A549 (cell line): ENCODE results near the gene ASB16. TPM values are rescaled to one million over a fixed set of nuclear protein-coding genes. Genes with fewer than 3 reads are reported as not detected.
"Not testable (repeated sequence)": the region's sequence is repeated elsewhere in the genome, so short reads cannot be mapped to it uniquely, and the experiment has no call there.

ENCODE experiments used
- ATAC-seq, 2 experiments: fragments of 200-7000 bp in 1 of 2; fragments of >200 bp in 1 of 2; cut with Nextera tagmentation in 1 of 2; cut with Tn5 transposase in 1 of 2; 3 replicates each; pipeline versions ENCODE4 v1.8.0 to v1.9.1; 2018 to 2020; ENCODE audit warnings: mild to moderate bottlenecking in 1 of 2, moderate library complexity in 1 of 2
- CTCF ChIA-PET: fragments of 300-600 bp; sonication (Branson Sonifier 250); formaldehyde crosslinking; extraction: SDS; loops from one replicate; lab custom pipeline; 2021; ENCODE audit warnings: antibody characterized with exemption, inconsistent platforms; lab: Yijun Ruan, JAX
- POLR2A ChIA-PET: fragments of 350-600 bp; formaldehyde crosslinking; extraction: SDS; loops from one replicate; lab custom pipeline; 2021; ENCODE audit warnings: antibody characterized with exemption, inconsistent platforms; lab: Yijun Ruan, JAX
- DNase-seq, 2 experiments: peaks; one replicate each; pipeline versions ENCODE4 v3.0.0 to v3.0.0-alpha.2; 2011 to 2016; ENCODE audit warnings: low read depth in 1 of 2, low spot score in 1 of 2
- FAIRE-seq: peaks from 2 replicates; lab custom pipeline; 2011; peaks lifted over from hg19 to GRCh38; lab: Jason Lieb, UNC
- H3K27ac ChIP-seq, 2 experiments: fragments of >200 bp; sonication (Bioruptor Twin); formaldehyde crosslinking; 3 replicates each; pipeline ENCODE4 v1.5.1; 2016 to 2017
- H3K4me1 ChIP-seq: fragments of >200 bp; sonication (Bioruptor Twin); formaldehyde crosslinking; 3 replicates; pipeline ENCODE4 v1.6.1; 2016
- H3K4me2 ChIP-seq: fragments of >200 bp; sonication (Bioruptor Twin); formaldehyde crosslinking; 3 replicates; pipeline ENCODE4 v1.6.1; 2016
- H3K4me3 ChIP-seq: fragments of >200 bp; sonication (Bioruptor Twin); formaldehyde crosslinking; 3 replicates; pipeline ENCODE4 v1.5.1; 2016
- H3K9me3 ChIP-seq: fragments of >200 bp; sonication (Bioruptor Twin); formaldehyde crosslinking; 3 replicates; pipeline ENCODE4 v1.6.1; 2016
- ATOH8 ChIP-seq: fragments of 250-450 bp; sonication (Bioruptor Pico); IDR thresholded peaks from 2 replicates; pipeline ENCODE4 v1.5.0; 2020; ENCODE audit warnings: low read depth, mild to moderate bottlenecking, moderate library complexity
- CEBPB ChIP-seq, 2 experiments: fragments of >200 bp in 1 of 2; sonication (Bioruptor Twin) in 1 of 2; formaldehyde crosslinking in 1 of 2; IDR thresholded peaks; 2 replicates each; pipeline ENCODE4 v1.6.1; 2012 to 2016
- E2F6 ChIP-seq: IDR thresholded peaks from 2 replicates; pipeline ENCODE4 v1.6.1; 2012; ENCODE audit warnings: low read depth, borderline replicate concordance
- EHF ChIP-seq: fragments of 250-450 bp; sonication (Bioruptor Pico); IDR thresholded peaks from 2 replicates; pipeline ENCODE4 v1.5.0; 2020; ENCODE audit warnings: mild to moderate bottlenecking
- EP300 ChIP-seq, 2 experiments: fragments of >200 bp; sonication (Bioruptor Twin); formaldehyde crosslinking; IDR thresholded peaks; 2 replicates in 1 of 2; 3 replicates in 1 of 2; pipeline ENCODE4 v1.6.1; 2016 to 2017
- ESRRA ChIP-seq: fragments of 150-350 bp; IDR thresholded peaks from 2 replicates; pipeline ENCODE4 v1.6.1; 2014; ENCODE audit warnings: mild to moderate bottlenecking, low read length, borderline replicate concordance
- FOSB ChIP-seq: fragments of 250-450 bp; sonication (Bioruptor Pico); IDR thresholded peaks from 2 replicates; pipeline ENCODE4 v1.5.0; 2020; ENCODE audit warnings: mild to moderate bottlenecking, moderate library complexity
- HES2 ChIP-seq: fragments of >200 bp; sonication (Bioruptor Twin); formaldehyde crosslinking; IDR thresholded peaks from 2 replicates; pipeline ENCODE4 v1.6.1; 2016
- HEYL ChIP-seq: fragments of 250-450 bp; sonication (Bioruptor Pico); IDR thresholded peaks from 2 replicates; pipeline ENCODE4 v1.8.0; 2021; ENCODE audit warnings: mild to moderate bottlenecking, moderate library complexity
- HOXA7 ChIP-seq: fragments of 250-450 bp; sonication (Bioruptor Pico); IDR thresholded peaks from 2 replicates; pipeline ENCODE4 v1.5.0; 2020; ENCODE audit warnings: mild to moderate bottlenecking, moderate library complexity
- HOXB13 ChIP-seq: fragments of 250-450 bp; sonication (Bioruptor Pico); IDR thresholded peaks from 2 replicates; pipeline ENCODE4 v1.5.0; 2020; ENCODE audit warnings: low read depth, mild to moderate bottlenecking, moderate library complexity
- JUN ChIP-seq, 2 experiments: fragments of >200 bp; sonication (Bioruptor Twin); formaldehyde crosslinking; IDR thresholded peaks; 2 replicates in 1 of 2; 3 replicates in 1 of 2; pipeline ENCODE4 v1.6.1; 2016 to 2017
- KDM1A ChIP-seq: fragments of 200-600 bp; sonication (generic); IDR thresholded peaks from 2 replicates; pipeline ENCODE4 v1.6.1; 2016; ENCODE audit warnings: low read depth, mild to moderate bottlenecking
- MAFK ChIP-seq: fragments of 450-650 bp; IDR thresholded peaks from 2 replicates; pipeline ENCODE4 v1.6.1; 2014; ENCODE audit not compliant: partially characterized antibody
- MAX ChIP-seq: IDR thresholded peaks from 2 replicates; pipeline ENCODE4 v1.6.1; 2012
- NPAS2 ChIP-seq: fragments of 250-450 bp; sonication (Bioruptor Pico); IDR thresholded peaks from 2 replicates; pipeline ENCODE4 v1.8.0; 2022; ENCODE audit warnings: mild to moderate bottlenecking, moderate library complexity, borderline replicate concordance
- RARB ChIP-seq: fragments of 250-450 bp; sonication (Bioruptor Pico); IDR thresholded peaks from 2 replicates; pipeline ENCODE4 v1.8.0; 2021; ENCODE audit warnings: mild to moderate bottlenecking, moderate library complexity
- RCOR1 ChIP-seq: fragments of 150-350 bp; IDR thresholded peaks from 2 replicates; pipeline ENCODE4 v1.6.1; 2014; ENCODE audit warnings: antibody characterized with exemption, low read length, low read depth
- RNF2 ChIP-seq: fragments of 200-600 bp; sonication (generic); IDR thresholded peaks from 2 replicates; pipeline ENCODE4 v1.6.1; 2016; ENCODE audit warnings: low read depth, mild to moderate bottlenecking, antibody characterized with exemption, moderate library complexity, borderline replicate concordance
- SREBF2 ChIP-seq: fragments of 450-650 bp; IDR thresholded peaks from 2 replicates; pipeline ENCODE4 v1.6.1; 2014; ENCODE audit warnings: mild to moderate bottlenecking, moderate library complexity
- TP53 ChIP-seq: fragments of 250-450 bp; sonication (Bioruptor Pico); IDR thresholded peaks from 2 replicates; pipeline ENCODE4 v1.5.0; 2021; ENCODE audit warnings: mild to moderate bottlenecking, moderate library complexity
- ZSCAN20 ChIP-seq: fragments of 250-450 bp; sonication (Bioruptor Pico); IDR thresholded peaks from 2 replicates; pipeline ENCODE4 v1.8.0; 2022; ENCODE audit warnings: mild to moderate bottlenecking, moderate library complexity
- WGBS: methylation state at CpG from one replicate; pipeline ENCODE4 v1.1.6; 2017; ENCODE audit errors: missing lambda C conversion rate; 5-methylcytosine and 5-hydroxymethylcytosine counted together
- polyA plus RNA-seq, 4 experiments: library from polyadenylated mRNA; depleted of rRNA in 3 of 4; stranded (reverse); fragments of >200 nt; fragmentation: RNase III in 1 of 4; extraction: RNeasy Plus Mini Kit Qiagen cat#74134 plus additional on column Dnase treatment in 1 of 4; gene quantifications; 2 replicates in 3 of 4; 3 replicates in 1 of 4; pipeline ENCODE4 v1.2.3, GENCODE V29; 2011 to 2017

ASB16 gene
- polyA plus RNA-seq, 2 of the 4 experiments (the other 2 are of a cell fraction), result 0.15 TPM; not detected in 1

- TF ChIP-seq RCOR1 (no peak), MAFK (no peak), ZSCAN20 (CRISPR knock-in tag) (no peak), TP53 (CRISPR knock-in tag) (no peak), NPAS2 (CRISPR knock-in tag) (no peak), HOXB13 (CRISPR knock-in tag) (no peak), HES2 (no peak), HEYL (CRISPR knock-in tag) (no peak), FOSB (CRISPR knock-in tag) (no peak), RNF2 (no peak), E2F6 (no peak), KDM1A (no peak), ESRRA (no peak), MAX (no peak)
Measured at GRCh38 chr17:44146375-44147346, 23.8 kb upstream of the ASB16 start.

GRCh38 chr17:44147812-44148211 lies 22.7 kb upstream of the ASB16 start:
- no peak overlapping the region for H3K4me3 ChIP-seq
- no peak for TF ChIP-seq CEBPB (IDR thresholded peaks at IDR 0.05)
- TF ChIP-seq RARB, result no peak
- TF ChIP-seq MAFK, result no peak
- TF ChIP-seq ZSCAN20 (CRISPR knock-in tag), result no peak
- TF ChIP-seq SREBF2, result no peak
- TF ChIP-seq HOXB13 (CRISPR knock-in tag), result no peak
- no peak for TF ChIP-seq HOXA7 (CRISPR knock-in tag)
- no peak for TF ChIP-seq ATOH8 (CRISPR knock-in tag)
- TF ChIP-seq EHF (CRISPR knock-in tag), result no peak
- TF ChIP-seq JUN (IDR thresholded peaks at IDR 0.05), result no peak
- TF ChIP-seq EP300 (IDR thresholded peaks at IDR 0.05), result no peak
- FAIRE-seq (no peak), ATAC-seq (no peak), DNase-seq (no peak)
- ChIA-PET POLR2A (no interaction called here), CTCF (interaction anchor here (0.7 to 13.3 kb wide), 5 partner anchors 23 to 200 kb away, joined by 3 to 159 read pairs (median 5); partner anchors contain the start of genes ASB16 and HDAC5)
- no peak overlapping the region for H3K27ac ChIP-seq
- no peaks in the 10 kb centered on the region for H3K9me3 ChIP-seq
- peaks cover 8% of the 10 kb centered on the region; the same call in 2 of the 3 replicates for H3K4me1 ChIP-seq
- WGBS, result 89% methylated on average over 4 of the region's 4 CpGs
- H3K4me2 ChIP-seq, result no peak overlapping the region

More at GRCh38 chr17:44146375-44147346, 23.8 kb upstream of the ASB16 start:
- no peak overlapping the region for H3K4me3 ChIP-seq
- FAIRE-seq (no peak), ATAC-seq (no peak), DNase-seq (no peak)
- H3K27ac ChIP-seq, result no peak overlapping the region; a peak in 1 of 6 replicates
- WGBS, result 45% methylated on average over 2 of the region's 2 CpGs
- ChIA-PET POLR2A (no interaction called here), CTCF (interaction anchor here (0.8 to 13.3 kb wide), 8 partner anchors 9 to 202 kb away, joined by 3 to 159 read pairs (median 4); partner anchors contain the start of gene ASB16)
- no peaks in the 10 kb centered on the region for H3K9me3 ChIP-seq
- H3K4me1 ChIP-seq, result peaks cover 11% of the 10 kb centered on the region; the same call in 2 of the 3 replicates
- no peak overlapping the region for H3K4me2 ChIP-seq

- POLR2A ChIA-PET, result not testable (repeated sequence)
Measured at GRCh38 chr17:44149066-44149465, 21.4 kb upstream of the ASB16 start.

More at GRCh38 chr17:44149066-44149465, 21.4 kb upstream of the ASB16 start:
- H3K4me1 ChIP-seq, ATAC-seq, H3K4me3 ChIP-seq, H3K4me2 ChIP-seq, H3K9me3 ChIP-seq, DNase-seq, FAIRE-seq, H3K27ac ChIP-seq: not testable (repeated sequence)
- CTCF ChIA-PET, result interaction anchor here (0.5 to 13.3 kb wide), 8 partner anchors 8 to 463 kb away, joined by 3 to 159 read pairs (median 5); partner anchors contain the start of genes ASB16, HDAC5 and HROB
- WGBS, result 78% methylated on average over 3 of the region's 3 CpGs
